DOHH2 (cell line): Measurements from ENCODE around the gene RCC2.

ENCODE experiments used
- EZH2phosphoT487 ChIP-seq: fragments of 200-600 bp; sonication (generic); IDR thresholded peaks from 2 replicates; pipeline ENCODE4 v1.6.1; 2017; ENCODE audit warnings: borderline replicate concordance, mild to moderate bottlenecking, antibody characterized with exemption, low read length, moderate library complexity, mixed read lengths
- TF ChIP-seq, protein P1 (sequence below): fragments of 200-600 bp; sonication (generic); IDR thresholded peaks from one replicate; pipeline ENCODE4 v1.5.1; 2014; ENCODE audit warnings: antibody characterized with exemption, mild to moderate bottlenecking, low read depth, low read length; ENCODE audit not compliant: poor library complexity, severe bottlenecking

DNA sequence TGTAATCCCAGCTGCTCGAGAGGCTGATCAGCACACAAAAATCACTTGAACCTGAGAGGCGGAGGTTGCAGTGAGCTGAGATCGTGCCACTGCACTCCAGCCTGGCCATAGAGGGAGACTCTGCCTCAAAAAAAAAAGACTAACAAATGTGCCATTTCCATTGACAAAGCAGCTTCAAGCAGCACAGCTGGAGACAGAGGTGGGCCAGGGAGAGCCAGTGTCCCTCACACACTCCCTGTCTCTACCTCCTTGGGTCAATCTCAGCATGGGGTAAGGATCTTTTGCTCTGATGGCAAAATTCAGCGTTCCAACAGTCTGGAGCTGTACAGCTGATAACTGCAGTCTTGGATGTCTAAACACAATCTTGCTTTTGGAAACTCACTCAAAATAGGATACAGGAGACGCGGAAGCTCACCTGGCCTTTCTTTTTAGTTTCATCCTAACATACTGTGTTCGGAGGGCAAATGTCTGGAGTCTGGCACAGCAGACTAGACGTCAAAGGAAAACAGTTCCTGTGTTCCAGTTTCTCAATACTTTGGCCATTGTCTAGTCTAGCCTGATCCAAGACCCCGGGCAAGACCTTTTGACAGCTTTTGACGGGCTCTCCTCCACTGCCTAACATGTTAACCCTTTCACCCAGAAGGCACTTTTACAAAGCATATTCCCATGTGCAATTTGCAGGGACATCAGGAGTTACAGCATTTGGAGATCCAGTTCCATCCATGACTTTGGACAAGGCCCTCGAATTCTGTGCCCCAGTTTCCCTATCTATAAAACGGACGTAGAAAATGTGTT lies 2.9 kb downstream of the RCC2 start:
- TF ChIP-seq, protein P1, sequence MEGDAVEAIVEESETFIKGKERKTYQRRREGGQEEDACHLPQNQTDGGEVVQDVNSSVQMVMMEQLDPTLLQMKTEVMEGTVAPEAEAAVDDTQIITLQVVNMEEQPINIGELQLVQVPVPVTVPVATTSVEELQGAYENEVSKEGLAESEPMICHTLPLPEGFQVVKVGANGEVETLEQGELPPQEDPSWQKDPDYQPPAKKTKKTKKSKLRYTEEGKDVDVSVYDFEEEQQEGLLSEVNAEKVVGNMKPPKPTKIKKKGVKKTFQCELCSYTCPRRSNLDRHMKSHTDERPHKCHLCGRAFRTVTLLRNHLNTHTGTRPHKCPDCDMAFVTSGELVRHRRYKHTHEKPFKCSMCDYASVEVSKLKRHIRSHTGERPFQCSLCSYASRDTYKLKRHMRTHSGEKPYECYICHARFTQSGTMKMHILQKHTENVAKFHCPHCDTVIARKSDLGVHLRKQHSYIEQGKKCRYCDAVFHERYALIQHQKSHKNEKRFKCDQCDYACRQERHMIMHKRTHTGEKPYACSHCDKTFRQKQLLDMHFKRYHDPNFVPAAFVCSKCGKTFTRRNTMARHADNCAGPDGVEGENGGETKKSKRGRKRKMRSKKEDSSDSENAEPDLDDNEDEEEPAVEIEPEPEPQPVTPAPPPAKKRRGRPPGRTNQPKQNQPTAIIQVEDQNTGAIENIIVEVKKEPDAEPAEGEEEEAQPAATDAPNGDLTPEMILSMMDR = no peak
- no peak for TF ChIP-seq EZH2phosphoT487
